ENCODE measurements around the gene SLC39A13.

DNA sequence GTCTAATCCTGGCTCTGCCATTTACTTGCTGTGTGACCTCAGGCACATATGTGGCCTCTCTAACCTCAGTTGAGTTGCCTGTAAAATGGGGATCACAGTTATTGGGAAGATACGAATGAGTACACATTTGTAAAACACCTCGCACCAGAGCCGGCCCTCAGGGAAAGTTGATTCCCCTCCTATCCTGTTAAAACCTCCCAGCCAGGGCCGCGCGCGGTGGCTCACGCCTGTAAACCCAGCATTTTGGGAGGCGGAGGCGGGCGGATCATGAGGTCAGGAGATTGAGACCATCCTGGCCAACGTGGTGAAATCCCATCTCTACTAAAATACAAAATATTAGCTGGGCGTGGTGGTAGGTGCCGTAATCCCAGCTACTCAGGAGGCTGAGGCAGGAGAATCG lies 48.0 kb upstream of the SLC39A13 start:
- TF ChIP-seq POLR2AphosphoS5 (IDR thresholded peaks at IDR 0.05), result no peak
- TF ChIP-seq, protein P1, sequence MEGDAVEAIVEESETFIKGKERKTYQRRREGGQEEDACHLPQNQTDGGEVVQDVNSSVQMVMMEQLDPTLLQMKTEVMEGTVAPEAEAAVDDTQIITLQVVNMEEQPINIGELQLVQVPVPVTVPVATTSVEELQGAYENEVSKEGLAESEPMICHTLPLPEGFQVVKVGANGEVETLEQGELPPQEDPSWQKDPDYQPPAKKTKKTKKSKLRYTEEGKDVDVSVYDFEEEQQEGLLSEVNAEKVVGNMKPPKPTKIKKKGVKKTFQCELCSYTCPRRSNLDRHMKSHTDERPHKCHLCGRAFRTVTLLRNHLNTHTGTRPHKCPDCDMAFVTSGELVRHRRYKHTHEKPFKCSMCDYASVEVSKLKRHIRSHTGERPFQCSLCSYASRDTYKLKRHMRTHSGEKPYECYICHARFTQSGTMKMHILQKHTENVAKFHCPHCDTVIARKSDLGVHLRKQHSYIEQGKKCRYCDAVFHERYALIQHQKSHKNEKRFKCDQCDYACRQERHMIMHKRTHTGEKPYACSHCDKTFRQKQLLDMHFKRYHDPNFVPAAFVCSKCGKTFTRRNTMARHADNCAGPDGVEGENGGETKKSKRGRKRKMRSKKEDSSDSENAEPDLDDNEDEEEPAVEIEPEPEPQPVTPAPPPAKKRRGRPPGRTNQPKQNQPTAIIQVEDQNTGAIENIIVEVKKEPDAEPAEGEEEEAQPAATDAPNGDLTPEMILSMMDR (IDR thresholded peaks at IDR 0.05), result no peak

All from gastroesophageal sphincter (tissue), 3 donors.